ENCODE data around the gene ABCD4.

DNA sequence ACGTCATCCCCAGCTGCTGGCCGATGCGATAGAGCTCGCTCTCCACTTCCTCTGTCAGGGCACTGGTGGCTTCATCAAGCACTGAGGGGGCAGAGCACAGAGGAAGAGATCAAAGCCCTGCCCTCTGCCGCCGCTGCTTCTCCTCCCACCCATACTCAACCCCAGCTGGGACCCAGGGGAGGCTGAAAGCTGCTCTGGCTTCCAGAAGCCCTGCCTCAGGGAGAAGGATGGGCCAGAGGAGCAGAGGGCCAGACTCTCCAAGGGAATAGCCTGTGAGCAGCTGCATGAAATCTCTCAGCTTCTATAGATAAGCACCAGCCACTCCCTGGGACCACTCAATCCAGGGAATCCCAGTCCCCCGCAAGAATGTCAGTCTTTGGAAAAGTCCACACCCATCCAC lies 16.0 kb downstream of the ABCD4 start:
- TF ChIP-seq POLR2A (IDR thresholded peaks at IDR 0.05) (no peak), POLR2AphosphoS5 (IDR thresholded peaks at IDR 0.05) (no peak)

Measured in gastroesophageal sphincter (tissue), 2 donors.